Measurements from ENCODE around the gene PCGF3.
A peak's percentile ranks its signal among the peaks of the same experiment; 100 is the strongest.
"Not testable (repeated sequence)": the region's sequence is repeated elsewhere in the genome, so short reads cannot be mapped to it uniquely, and the experiment has no call there.

Gene PCGF3

GRCh38 chr4:705278-706082 is at the start of gene PCGF3:
Gene PCGF3, plus strand, starts transcription at chr4:705832. Its CDS starts 27,849 bp downstream, at chr4:733681.
- peak; percentile 67 for DNase-seq

- DNase-seq = no peak
These were observed 48.9 kb upstream of the PCGF3 start for GRCh38 chr4:656436-657337.

- no peak for DNase-seq
These were observed 48.2 kb upstream of the PCGF3 start for GRCh38 chr4:657338-657833.

- no peak for DNase-seq
These were observed 47.6 kb upstream of the PCGF3 start for GRCh38 chr4:657834-658667.

GRCh38 chr4:658681-659667 is 46.7 kb upstream of the PCGF3 start:
- no peak for DNase-seq

- DNase-seq = no peak
These were observed 45.8 kb upstream of the PCGF3 start for GRCh38 chr4:659851-660250.

- no peak for DNase-seq
These were observed 45.2 kb upstream of the PCGF3 start for GRCh38 chr4:660401-660800.

GRCh38 chr4:661231-661630 is 44.4 kb upstream of the PCGF3 start:
- DNase-seq = no peak

GRCh38 chr4:661881-662761 is 43.5 kb upstream of the PCGF3 start:
- DNase-seq = no peak

GRCh38 chr4:663046-663437 is 42.6 kb upstream of the PCGF3 start:
- DNase-seq = no peak

GRCh38 chr4:663438-664428 is 41.9 kb upstream of the PCGF3 start:
- no peak for DNase-seq

- DNase-seq = no peak
These were observed 40.9 kb upstream of the PCGF3 start for GRCh38 chr4:664713-665231.

- no peak for DNase-seq
These were observed 40.3 kb upstream of the PCGF3 start for GRCh38 chr4:665381-665750.

GRCh38 chr4:665751-666435 is 39.7 kb upstream of the PCGF3 start:
- DNase-seq = no peak

GRCh38 chr4:666436-666810 is 39.2 kb upstream of the PCGF3 start:
- DNase-seq = no peak

- no peak for DNase-seq
These were observed 38.6 kb upstream of the PCGF3 start for GRCh38 chr4:666822-667544.

GRCh38 chr4:667545-667925 is 38.1 kb upstream of the PCGF3 start:
- no peak for DNase-seq

GRCh38 chr4:668219-668618 is 37.4 kb upstream of the PCGF3 start:
- not testable (repeated sequence) for DNase-seq

All from GF-D8 (cell line).